GM12873 (cell line): Measurements from ENCODE around the gene JADE1.

Experiments
- CTCF ChIP-seq: IDR thresholded peaks from 2 replicates; pipeline ENCODE4 v1.5.1; 2012; ENCODE audit warnings: low read depth, mild to moderate bottlenecking, moderate library complexity, low read length, control low read depth; ENCODE audit not compliant: insufficient read depth; ENCODE audit errors: missing control alignments

Gene JADE1

GRCh38 chr4:128796934-128797333 lies 12.6 kb upstream of the JADE1 start:
- no peak for TF ChIP-seq CTCF

- TF ChIP-seq CTCF: no peak
Measured at GRCh38 chr4:128800284-128800683, 9.2 kb upstream of the JADE1 start.

GRCh38 chr4:128800701-128801284 lies 8.7 kb upstream of the JADE1 start:
- no peak for TF ChIP-seq CTCF

GRCh38 chr4:128802680-128803628 lies 6.5 kb upstream of the JADE1 start:
- no peak for TF ChIP-seq CTCF

GRCh38 chr4:128803783-128804182 lies 5.7 kb upstream of the JADE1 start:
- TF ChIP-seq CTCF: no peak

GRCh38 chr4:128810331-128810870 lies 901 bp downstream of the JADE1 start:
- no peak for TF ChIP-seq CTCF

- no peak for TF ChIP-seq CTCF
Measured at GRCh38 chr4:128810871-128811570, 1.5 kb downstream of the JADE1 start.
